Stomach (tissue), 4 donors: ENCODE measurements around the gene ZFHX3.

ENCODE experiments used
- POLR2A ChIP-seq, 4 donors: fragments of 450-650 bp; IDR thresholded peaks; one replicate each; pipeline ENCODE4 v1.6.1; 2016; ENCODE audit warnings: antibody characterized with exemption in 4 of 4, control low read depth in 2 of 4, mild to moderate bottlenecking in 1 of 4, moderate library complexity in 1 of 4
- TF ChIP-seq, protein P1 (sequence below), 7 experiments: fragments of 450-650 bp in 4 of 7; fragments of 200-600 bp in 3 of 7; sonication (generic) in 3 of 7; IDR thresholded peaks; one replicate each; pipeline ENCODE4 v1.5.1; 2016 to 2019; ENCODE audit warnings: antibody characterized with exemption in 7 of 7, control low read depth in 2 of 7, mild to moderate bottlenecking in 1 of 7

DNA sequence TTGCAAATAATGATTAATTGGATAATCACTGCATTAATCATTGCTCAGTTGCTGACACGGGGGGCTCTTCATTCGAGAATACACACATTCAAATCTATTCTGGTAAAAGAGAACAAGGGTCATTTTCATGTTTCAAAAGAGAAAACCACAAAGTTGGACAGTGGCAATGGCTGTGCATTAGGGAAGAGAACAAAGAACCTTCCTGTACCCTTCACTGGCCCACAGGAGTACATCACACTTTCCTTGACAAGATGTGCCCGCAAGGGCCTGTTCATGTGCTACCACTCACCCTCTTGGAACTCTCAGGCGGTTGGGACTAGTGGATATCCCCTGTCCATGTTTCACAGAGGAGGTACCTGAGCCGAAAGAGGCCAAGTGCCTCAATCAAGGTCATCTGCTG is 223.2 kb downstream of the ZFHX3 start:
- TF ChIP-seq, protein P1, sequence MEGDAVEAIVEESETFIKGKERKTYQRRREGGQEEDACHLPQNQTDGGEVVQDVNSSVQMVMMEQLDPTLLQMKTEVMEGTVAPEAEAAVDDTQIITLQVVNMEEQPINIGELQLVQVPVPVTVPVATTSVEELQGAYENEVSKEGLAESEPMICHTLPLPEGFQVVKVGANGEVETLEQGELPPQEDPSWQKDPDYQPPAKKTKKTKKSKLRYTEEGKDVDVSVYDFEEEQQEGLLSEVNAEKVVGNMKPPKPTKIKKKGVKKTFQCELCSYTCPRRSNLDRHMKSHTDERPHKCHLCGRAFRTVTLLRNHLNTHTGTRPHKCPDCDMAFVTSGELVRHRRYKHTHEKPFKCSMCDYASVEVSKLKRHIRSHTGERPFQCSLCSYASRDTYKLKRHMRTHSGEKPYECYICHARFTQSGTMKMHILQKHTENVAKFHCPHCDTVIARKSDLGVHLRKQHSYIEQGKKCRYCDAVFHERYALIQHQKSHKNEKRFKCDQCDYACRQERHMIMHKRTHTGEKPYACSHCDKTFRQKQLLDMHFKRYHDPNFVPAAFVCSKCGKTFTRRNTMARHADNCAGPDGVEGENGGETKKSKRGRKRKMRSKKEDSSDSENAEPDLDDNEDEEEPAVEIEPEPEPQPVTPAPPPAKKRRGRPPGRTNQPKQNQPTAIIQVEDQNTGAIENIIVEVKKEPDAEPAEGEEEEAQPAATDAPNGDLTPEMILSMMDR (IDR thresholded peaks at IDR 0.05), result no peak
- no peak for TF ChIP-seq POLR2A (IDR thresholded peaks at IDR 0.05)
